ENCODE measurements around the gene PSMD14. TPM values are rescaled to one million over a fixed set of nuclear protein-coding genes. Genes with fewer than 3 reads are reported as not detected.
"Not testable (repeated sequence)": the region's sequence is repeated elsewhere in the genome, so short reads cannot be mapped to it uniquely, and the experiment has no call there.

Gene PSMD14
- total RNA-seq, 1 experiment from 2014 or later, result 83.7 TPM

DNA sequence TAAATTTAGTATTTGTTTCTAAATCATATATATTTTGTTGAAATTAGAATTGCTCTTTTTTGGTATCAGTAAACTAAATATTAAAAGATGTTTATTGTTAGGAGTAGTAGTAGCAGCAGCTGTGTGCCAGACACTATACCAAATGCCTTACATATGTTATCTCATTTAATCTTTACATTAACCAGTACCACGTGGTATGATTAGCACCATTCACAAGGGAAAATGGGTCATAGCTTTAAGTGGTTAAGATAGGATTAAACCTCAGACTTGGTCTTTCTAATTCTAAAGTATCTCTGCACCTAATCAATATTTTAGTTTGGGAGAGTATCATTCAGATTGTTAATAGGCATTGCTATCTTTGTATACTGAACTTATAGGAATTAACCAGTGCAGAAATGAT lies 29.0 kb downstream of the PSMD14 start:
- Histone ChIP-seq H3K27me3 (ENCODE audit: insufficient read depth, low read length) (no peaks in the 10 kb centered on the region), H3T11ph (ENCODE audit: low read length) (no peak overlapping the region), H3K56ac (ENCODE audit: insufficient read length, low read depth, low read length) (no peak overlapping the region), H3K9me3 (ENCODE audit: control insufficient read depth, low read depth, low read length) (no peaks in the 10 kb centered on the region), H3K79me1 (ENCODE audit: insufficient read depth, low read depth, low read length, poor library complexity, severe bottlenecking) (peaks cover 4% of the 10 kb centered on the region), H3K4ac (ENCODE audit: low read depth, low read length) (no peak overlapping the region), H4K91ac (ENCODE audit: insufficient read length, low read depth, low read length) (no peak overlapping the region), H4K8ac (replicated peaks; ENCODE audit: insufficient read length, low read depth, low read length) (no peak overlapping the region), H3K23ac (ENCODE audit: insufficient read length, low read depth, low read length) (no peak overlapping the region), H3K9ac (ENCODE audit: extremely low read depth, insufficient read length, low read length) (no peak overlapping the region), H2BK120ac (ENCODE audit: low read depth, low read length, poor library complexity, severe bottlenecking) (no peak overlapping the region), H3K4me2 (ENCODE audit: insufficient read depth, insufficient read length, low read length) (no peak overlapping the region), H2AFZ (ENCODE audit: low read length) (no peak overlapping the region), H2BK20ac (ENCODE audit: low read depth, low read length, poor library complexity, severe bottlenecking) (no peak overlapping the region), H3K14ac (ENCODE audit: insufficient read depth, low read length) (no peak overlapping the region), H3K27ac (ENCODE audit: insufficient read length, low read depth, low read length) (no peak overlapping the region), H2BK5ac (ENCODE audit: insufficient read length, low read length) (no peak overlapping the region), H3K79me2 (ENCODE audit: insufficient read depth, low read length) (peaks cover 8% of the 10 kb centered on the region; the same call in 1 of the 2 replicates), H3K4me1 (ENCODE audit: insufficient read depth, low read length) (no peaks in the 10 kb centered on the region), H2AK5ac (ENCODE audit: insufficient read length, low read length) (no peak overlapping the region), H4K20me1 (ENCODE audit: control insufficient read depth, insufficient read depth, insufficient read length) (no peaks in the 10 kb centered on the region), H4K5ac (ENCODE audit: insufficient read length, low read depth, low read length) (no peak overlapping the region), H3K18ac (ENCODE audit: insufficient read length, low read depth, low read length) (no peak overlapping the region), H2BK15ac (ENCODE audit: low read depth, low read length) (no peak overlapping the region), H3K23me2 (ENCODE audit: insufficient read length, low read depth, low read length, poor library complexity, severe bottlenecking) (no peaks in the 10 kb centered on the region), H2BK12ac (ENCODE audit: insufficient read length, low read depth, low read length) (no peak overlapping the region)
- no peak overlapping the region for H3K27ac Mint-ChIP-seq
- H3K27me3 Mint-ChIP-seq (ENCODE audit: low read depth), result no peaks in the 10 kb centered on the region
- no peak overlapping the region for H3K4me3 Mint-ChIP-seq
- peaks cover 6 to 17% (median 14%) of the 10 kb centered on the region in 3 experiments; a peak in 5 of 7 replicates for H3K36me3 Mint-ChIP-seq (ENCODE audit: insufficient read depth in 1 of 3, low read depth in 3 of 3)
- no CpG with 5 or more reads among the region's 1 CpG for WGBS (ENCODE audit: extremely low coverage, insufficient read length, low lambda C conversion rate)
- H3K9me3 Mint-ChIP-seq, result no peaks in the 10 kb centered on the region
- DNase-seq, result no peak
- TF ChIP-seq CTCF (conservative IDR thresholded peaks at IDR 0.05), result no peak
- H3K4me1 Mint-ChIP-seq, result no peaks in the 10 kb centered on the region

GRCh38 chr2:161339532-161339931 lies 31.3 kb downstream of the PSMD14 start:
- not testable (repeated sequence) for H3T11ph ChIP-seq (ENCODE audit: low read length); H3K4me3 Mint-ChIP-seq

More at GRCh38 chr2:161339532-161339931, 31.3 kb downstream of the PSMD14 start:
- not testable (repeated sequence) for H2BK12ac ChIP-seq (ENCODE audit: insufficient read length, low read depth, low read length); H3K27me3 ChIP-seq (ENCODE audit: insufficient read depth, low read length); H2AK5ac ChIP-seq (ENCODE audit: insufficient read length, low read length); H3K4me1 ChIP-seq (ENCODE audit: insufficient read depth, low read length); H4K20me1 ChIP-seq (ENCODE audit: control insufficient read depth, insufficient read depth, insufficient read length); H3K14ac ChIP-seq (ENCODE audit: insufficient read depth, low read length); H3K23me2 ChIP-seq (ENCODE audit: insufficient read length, low read depth, low read length, poor library complexity, severe bottlenecking); H3K23ac ChIP-seq (ENCODE audit: insufficient read length, low read depth, low read length); H3K9me3 ChIP-seq (ENCODE audit: control insufficient read depth, low read depth, low read length); H4K91ac ChIP-seq (ENCODE audit: insufficient read length, low read depth, low read length); H3K4me2 ChIP-seq (ENCODE audit: insufficient read depth, insufficient read length, low read length); H4K8ac ChIP-seq (replicated peaks; ENCODE audit: insufficient read length, low read depth, low read length); H2BK5ac ChIP-seq (ENCODE audit: insufficient read length, low read length); DNase-seq; H2BK15ac ChIP-seq (ENCODE audit: low read depth, low read length); H3K18ac ChIP-seq (ENCODE audit: insufficient read length, low read depth, low read length); H3K9me3 Mint-ChIP-seq; H2BK20ac ChIP-seq (ENCODE audit: low read depth, low read length, poor library complexity, severe bottlenecking); H4K5ac ChIP-seq (ENCODE audit: insufficient read length, low read depth, low read length); H3K79me1 ChIP-seq (ENCODE audit: insufficient read depth, low read depth, low read length, poor library complexity, severe bottlenecking); H3K27ac Mint-ChIP-seq; H3K27me3 Mint-ChIP-seq (ENCODE audit: low read depth); H3K9ac ChIP-seq (ENCODE audit: extremely low read depth, insufficient read length, low read length); H3K4ac ChIP-seq (ENCODE audit: low read depth, low read length); H2BK120ac ChIP-seq (ENCODE audit: low read depth, low read length, poor library complexity, severe bottlenecking); H3K79me2 ChIP-seq (ENCODE audit: insufficient read depth, low read length); H3K56ac ChIP-seq (ENCODE audit: insufficient read length, low read depth, low read length); H2AFZ ChIP-seq (ENCODE audit: low read length); H3K27ac ChIP-seq (ENCODE audit: insufficient read length, low read depth, low read length)
- Mint-ChIP-seq H3K36me3 (ENCODE audit: insufficient read depth in 1 of 3, low read depth in 3 of 3) (peaks cover 8 to 21% (median 18%) of the 10 kb centered on the region in 3 experiments; a peak in 6 of 7 replicates), H3K4me1 (peaks cover 8 to 12% of the 10 kb centered on the region in 2 experiments)
- WGBS (ENCODE audit: extremely low coverage, insufficient read length, low lambda C conversion rate), result no CpG with 5 or more reads among the region's 3 CpGs
